ENCODE results near the gene SRRM2.

DNA sequence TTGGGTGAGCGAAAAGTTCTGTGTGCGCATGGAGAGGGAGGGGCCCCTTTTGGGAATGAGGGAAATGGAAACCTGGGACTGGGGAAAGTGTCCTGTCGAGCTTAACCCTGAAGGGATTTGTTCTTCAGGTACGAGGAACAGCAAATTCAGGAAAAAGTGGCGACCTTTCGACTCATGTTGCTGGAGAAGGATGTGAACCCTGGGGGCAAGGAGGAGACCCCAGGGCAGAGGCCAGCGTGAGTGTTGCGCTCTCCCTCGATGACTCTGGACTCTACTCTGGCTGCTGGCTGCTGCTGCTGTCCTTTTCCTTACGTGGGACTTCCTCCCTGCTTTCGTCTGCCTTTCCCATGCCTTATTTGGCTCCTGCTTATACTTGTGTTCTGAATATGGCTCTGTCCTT lies 4.9 kb downstream of the SRRM2 start:
- TF ChIP-seq CTCF (IDR thresholded peaks at IDR 0.05): no peak
- no peak for TF ChIP-seq ZFX (IDR thresholded peaks at IDR 0.05; ENCODE audit: borderline replicate concordance)
